Glutamatergic neuron (in vitro differentiated cells): ENCODE results near the gene LDLRAD4. TPM values are rescaled to one million over a fixed set of nuclear protein-coding genes. Genes with fewer than 3 reads are reported as not detected.

ENCODE experiments used
- DNase-seq: peaks from one replicate; pipeline ENCODE4 v3.0.0; 2022
- H3K27ac Mint-ChIP-seq: one replicate; pipeline ENCODE4 v1.8.0; 2020; ENCODE audit warnings: mild to moderate bottlenecking, mixed read lengths, inconsistent platforms; ENCODE audit not compliant: unreplicated experiment
- H3K27me3 Mint-ChIP-seq: one replicate; pipeline ENCODE4 v1.8.0; 2020; ENCODE audit warnings: mild to moderate bottlenecking, moderate library complexity, mixed read lengths, inconsistent platforms; ENCODE audit not compliant: unreplicated experiment
- H3K36me3 Mint-ChIP-seq: one replicate; pipeline ENCODE4 v1.8.0; 2020; ENCODE audit warnings: mild to moderate bottlenecking, mixed read lengths, inconsistent platforms; ENCODE audit not compliant: unreplicated experiment
- H3K4me1 Mint-ChIP-seq: one replicate; pipeline ENCODE4 v1.8.0; 2020; ENCODE audit warnings: mild to moderate bottlenecking, low read depth, mixed read lengths, inconsistent platforms; ENCODE audit not compliant: unreplicated experiment
- H3K4me3 Mint-ChIP-seq: one replicate; pipeline ENCODE4 v1.8.0; 2020; ENCODE audit warnings: mild to moderate bottlenecking, mixed read lengths, inconsistent platforms; ENCODE audit not compliant: unreplicated experiment
- H3K9me3 Mint-ChIP-seq: one replicate; pipeline ENCODE4 v1.8.0; 2020; ENCODE audit warnings: mild to moderate bottlenecking, moderate library complexity, mixed read lengths, inconsistent platforms; ENCODE audit not compliant: unreplicated experiment
- total RNA-seq: library from RNA; stranded (reverse); fragmentation: NEBNext Ultra II Directional; extraction: Animal tissue kit (Norgen Biotek cat#: 25700); gene quantifications from one replicate; pipeline ENCODE4 v1.2.1, GENCODE V29; 2021; ENCODE audit not compliant: unreplicated experiment
- TF ChIP-seq, protein P1 (sequence below): fragments of 200-600 bp; sonication (generic); IDR thresholded peaks from one replicate; pipeline ENCODE4 v1.5.0; 2021; ENCODE audit not compliant: partially characterized antibody, unreplicated experiment

The LDLRAD4 gene
- total RNA-seq, 1 donor from 2014 or later, result 0.29 TPM

DNA sequence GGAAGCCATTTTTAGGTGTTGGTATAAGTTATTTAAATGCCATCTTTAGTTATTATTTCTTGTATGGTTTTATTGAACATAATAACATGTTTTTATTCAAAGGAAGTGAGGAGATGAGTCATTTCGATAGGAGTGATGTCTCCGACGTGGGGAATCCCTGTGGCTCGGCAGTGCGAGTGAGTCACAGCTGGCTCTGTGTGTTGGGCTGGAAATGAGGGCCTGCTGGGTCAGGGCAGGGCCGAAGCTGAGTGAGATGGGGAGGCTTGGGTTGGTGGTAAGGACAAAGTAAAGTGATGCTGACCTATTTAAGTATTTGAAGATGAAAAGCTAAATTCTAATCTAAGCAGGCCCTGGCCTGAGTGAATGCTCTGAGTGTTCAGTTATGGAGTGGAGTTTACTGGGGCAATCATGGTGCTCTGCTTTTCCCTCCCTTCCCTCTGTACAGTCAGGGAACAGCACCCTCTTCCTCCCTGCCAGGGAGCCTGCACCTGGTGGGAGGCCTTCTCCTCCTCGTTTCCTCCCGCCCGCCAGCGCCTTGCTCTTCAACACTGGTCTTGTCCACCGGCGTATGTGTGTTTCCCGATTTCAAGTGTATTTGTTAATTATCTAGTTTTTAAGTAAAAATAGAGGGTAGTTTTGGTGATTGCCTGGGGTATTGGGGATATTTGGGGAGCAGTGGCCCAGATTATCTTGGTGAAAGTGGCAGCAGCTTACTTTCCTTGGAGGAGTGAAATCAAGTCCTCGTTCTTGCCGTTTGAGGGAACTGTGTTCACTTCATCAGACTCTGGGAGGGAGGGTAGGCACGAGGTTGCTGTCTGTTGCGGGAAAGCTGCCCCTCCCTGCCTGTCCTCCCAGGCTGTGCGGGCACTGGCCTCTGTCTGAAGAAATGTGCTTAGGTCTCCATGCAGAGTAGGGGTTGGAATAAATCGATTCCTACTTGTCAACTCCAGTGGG, 157.0 kb downstream of the LDLRAD4 start:
- Mint-ChIP-seq H3K27me3 (no peaks in the 10 kb centered on the region), H3K4me3 (no peak overlapping the region), H3K4me1 (peaks cover 14% of the 10 kb centered on the region), H3K9me3 (no peaks in the 10 kb centered on the region), H3K36me3 (no peaks in the 10 kb centered on the region), H3K27ac (no peak overlapping the region)
- TF ChIP-seq, protein P1, sequence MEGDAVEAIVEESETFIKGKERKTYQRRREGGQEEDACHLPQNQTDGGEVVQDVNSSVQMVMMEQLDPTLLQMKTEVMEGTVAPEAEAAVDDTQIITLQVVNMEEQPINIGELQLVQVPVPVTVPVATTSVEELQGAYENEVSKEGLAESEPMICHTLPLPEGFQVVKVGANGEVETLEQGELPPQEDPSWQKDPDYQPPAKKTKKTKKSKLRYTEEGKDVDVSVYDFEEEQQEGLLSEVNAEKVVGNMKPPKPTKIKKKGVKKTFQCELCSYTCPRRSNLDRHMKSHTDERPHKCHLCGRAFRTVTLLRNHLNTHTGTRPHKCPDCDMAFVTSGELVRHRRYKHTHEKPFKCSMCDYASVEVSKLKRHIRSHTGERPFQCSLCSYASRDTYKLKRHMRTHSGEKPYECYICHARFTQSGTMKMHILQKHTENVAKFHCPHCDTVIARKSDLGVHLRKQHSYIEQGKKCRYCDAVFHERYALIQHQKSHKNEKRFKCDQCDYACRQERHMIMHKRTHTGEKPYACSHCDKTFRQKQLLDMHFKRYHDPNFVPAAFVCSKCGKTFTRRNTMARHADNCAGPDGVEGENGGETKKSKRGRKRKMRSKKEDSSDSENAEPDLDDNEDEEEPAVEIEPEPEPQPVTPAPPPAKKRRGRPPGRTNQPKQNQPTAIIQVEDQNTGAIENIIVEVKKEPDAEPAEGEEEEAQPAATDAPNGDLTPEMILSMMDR, result no peak
- DNase-seq, result no peak

DNA sequence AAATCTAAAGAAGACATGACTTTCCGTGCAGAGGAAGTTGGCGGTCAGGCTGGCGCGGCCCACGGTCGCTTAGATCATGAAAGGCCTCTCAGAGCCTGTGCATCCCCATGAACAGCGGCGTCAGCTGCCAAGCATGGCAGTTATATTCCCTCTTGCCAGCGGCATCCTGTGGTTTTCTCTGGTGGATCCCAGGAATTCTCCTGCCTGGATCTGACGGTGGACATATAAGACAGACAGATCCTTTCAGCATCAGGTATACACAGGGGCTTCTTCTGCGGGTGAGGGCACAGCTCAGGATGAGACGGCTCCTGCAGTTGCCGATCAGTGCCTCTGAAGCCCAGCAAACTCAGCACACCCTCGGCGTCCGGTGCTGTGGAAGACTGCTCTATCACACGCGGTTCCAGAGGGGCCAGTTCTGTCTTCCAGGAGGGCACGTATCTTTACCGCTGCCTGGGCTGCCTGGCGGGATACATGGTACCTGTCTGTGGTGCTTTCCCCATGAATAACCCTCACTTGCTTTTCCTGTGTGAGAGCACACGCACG, 157.8 kb downstream of the LDLRAD4 start:
- Mint-ChIP-seq H3K27ac (no peak overlapping the region), H3K9me3 (no peaks in the 10 kb centered on the region), H3K4me1 (peaks cover 14% of the 10 kb centered on the region), H3K27me3 (no peaks in the 10 kb centered on the region), H3K4me3 (no peak overlapping the region), H3K36me3 (no peaks in the 10 kb centered on the region)
- no peak for DNase-seq
- TF ChIP-seq, protein P1, result no peak

DNA sequence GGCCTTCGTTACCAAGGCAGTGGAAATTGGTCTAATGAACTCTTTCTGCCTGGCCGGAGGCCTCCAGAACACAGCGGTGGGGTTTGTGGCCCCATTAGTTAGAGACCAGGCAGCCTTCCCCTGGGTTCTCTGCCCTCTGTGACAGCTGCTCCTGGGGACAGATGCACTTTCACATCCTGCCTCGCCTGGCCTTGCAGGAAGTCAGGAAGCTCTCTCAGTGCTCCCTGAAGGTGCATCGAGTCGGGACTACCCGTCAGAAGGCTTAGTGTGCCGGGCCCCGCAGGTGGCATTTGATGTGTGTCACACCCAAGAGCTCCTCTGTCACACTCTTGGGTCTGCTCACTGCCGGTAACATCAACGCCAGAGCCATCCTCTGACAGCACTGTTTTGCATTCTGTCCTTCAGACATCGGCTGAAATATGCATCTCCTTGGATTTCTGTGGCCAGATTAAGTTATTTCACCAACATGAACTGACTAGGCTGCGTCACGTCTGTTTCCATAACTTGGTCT, 158.3 kb downstream of the LDLRAD4 start:
- H3K27ac Mint-ChIP-seq, result no peak overlapping the region
- H3K4me1 Mint-ChIP-seq, result peaks cover 14% of the 10 kb centered on the region
- no peak overlapping the region for H3K4me3 Mint-ChIP-seq
- H3K9me3 Mint-ChIP-seq, result no peaks in the 10 kb centered on the region
- TF ChIP-seq, protein P1, result no peak
- no peak for DNase-seq
- no peaks in the 10 kb centered on the region for H3K36me3 Mint-ChIP-seq
- peaks cover 2% of the 10 kb centered on the region for H3K27me3 Mint-ChIP-seq

DNA sequence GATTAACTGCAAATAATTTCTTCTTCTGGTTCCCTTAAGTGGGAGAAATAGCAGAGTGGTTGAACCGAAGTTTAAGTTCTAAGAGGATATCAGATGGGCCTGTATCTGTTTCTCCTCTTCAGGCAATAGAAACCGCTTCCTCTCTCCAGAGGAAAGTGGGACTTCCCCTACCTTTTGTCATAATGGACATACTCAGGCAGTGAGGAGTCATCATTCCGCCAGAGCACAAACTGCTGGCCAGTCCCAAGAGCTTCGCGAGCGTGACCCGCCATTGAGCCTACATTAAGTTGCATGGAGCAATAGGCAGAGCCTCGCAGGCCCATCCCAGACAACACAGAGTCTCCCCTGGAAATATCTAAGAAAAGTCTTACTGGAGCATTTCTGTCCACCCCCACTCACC, 158.9 kb downstream of the LDLRAD4 start:
- no peak for DNase-seq
- no peaks in the 10 kb centered on the region for H3K36me3 Mint-ChIP-seq
- H3K9me3 Mint-ChIP-seq, result no peaks in the 10 kb centered on the region
- H3K4me3 Mint-ChIP-seq, result no peak overlapping the region
- TF ChIP-seq, protein P1, result no peak
- H3K4me1 Mint-ChIP-seq, result peaks cover 11% of the 10 kb centered on the region
- H3K27me3 Mint-ChIP-seq, result peaks cover 3% of the 10 kb centered on the region
- no peak overlapping the region for H3K27ac Mint-ChIP-seq

DNA sequence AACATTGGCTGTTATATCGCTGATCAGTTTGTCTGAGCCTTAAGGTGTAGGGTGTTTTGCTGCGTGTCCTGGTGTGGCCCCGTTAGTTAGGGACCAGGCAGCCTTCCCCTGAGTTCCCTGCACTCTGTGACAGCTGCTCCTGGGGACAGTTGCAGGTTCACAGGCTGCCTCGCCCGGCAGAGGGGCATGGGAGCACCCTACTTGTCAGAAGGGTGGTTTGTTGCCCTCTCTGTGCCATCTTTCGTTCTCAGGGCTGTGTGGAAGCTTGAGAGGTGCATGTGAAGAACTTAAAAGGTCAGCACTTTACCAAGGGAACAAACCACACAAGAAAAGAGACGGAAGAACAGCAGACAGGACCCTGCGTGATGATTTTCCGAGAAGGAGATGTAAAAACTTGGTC, 159.6 kb downstream of the LDLRAD4 start:
- Mint-ChIP-seq H3K9me3 (peaks cover 3% of the 10 kb centered on the region), H3K4me1 (peaks cover 11% of the 10 kb centered on the region), H3K27ac (no peak overlapping the region), H3K4me3 (no peak overlapping the region), H3K27me3 (peaks cover 7% of the 10 kb centered on the region), H3K36me3 (no peaks in the 10 kb centered on the region)
- DNase-seq, result no peak
- TF ChIP-seq, protein P1, result no peak
